Measurements from ENCODE around the gene B3GAT1. TPM values are rescaled to one million over a fixed set of nuclear protein-coding genes. Genes with fewer than 3 reads are reported as not detected.

Gene B3GAT1
- total and polyA plus RNA-seq, 2 experiments from 2014 or later = not detected

DNA sequence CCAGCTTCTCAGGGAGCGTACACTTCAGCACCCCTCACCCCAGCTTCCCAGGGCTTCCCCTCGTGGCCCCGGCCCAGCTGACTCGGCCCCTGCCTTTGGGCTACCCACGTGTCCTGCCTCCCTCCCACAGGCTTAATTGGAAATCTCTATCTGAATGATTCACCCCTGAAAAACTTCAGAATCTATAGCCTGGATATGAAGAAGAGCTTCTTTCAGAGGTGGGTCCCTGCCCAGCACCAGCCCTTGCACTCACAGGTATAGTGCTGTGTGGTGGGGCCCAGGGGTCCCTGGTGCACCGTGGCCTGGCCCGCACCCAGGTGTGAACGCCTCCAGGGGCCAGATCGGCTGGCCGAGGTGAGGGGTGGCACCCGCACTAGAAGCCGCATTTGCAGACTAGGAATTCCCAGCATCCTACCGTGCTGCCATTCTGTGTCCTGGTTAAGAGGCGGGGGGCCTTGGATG is 38.4 kb downstream of the B3GAT1 start:
- no peaks in the 10 kb centered on the region for H3K9me3 ChIP-seq (ENCODE audit: low read depth)
- WGBS, 2 experiments (ENCODE audit: low coverage in 1 of 2, low lambda C conversion rate in 2 of 2, missing lambda C conversion rate in 2 of 2) = 56 to 59% methylated on average over 14 of the region's 14 CpGs

DNA sequence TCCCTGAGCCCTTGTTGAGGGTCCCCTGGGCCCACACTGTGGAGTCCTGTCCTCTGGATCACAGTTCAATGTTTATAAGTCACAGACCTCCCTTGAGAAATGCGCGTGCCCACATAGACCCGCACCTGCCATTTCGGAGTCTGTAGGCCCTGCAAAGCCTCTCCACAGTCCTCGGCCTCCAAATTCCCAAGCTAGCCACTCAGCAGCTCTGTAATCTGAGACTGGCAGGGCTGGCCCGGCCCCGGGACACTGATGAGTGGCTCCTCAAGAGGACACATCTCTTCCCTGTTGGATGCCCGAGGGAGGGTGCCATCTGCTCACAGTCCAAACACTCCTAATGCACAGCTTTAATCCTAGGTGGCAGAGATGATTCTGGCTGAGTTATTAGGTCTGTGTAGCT is 39.1 kb downstream of the B3GAT1 start:
- Histone ChIP-seq H3K36me3 (ENCODE audit: low read depth) (no peaks in the 10 kb centered on the region), H4K20me1 (ENCODE audit: insufficient read depth) (no peaks in the 10 kb centered on the region), H3K4me3 (no peak overlapping the region), H2AFZ (no peak overlapping the region), H3K9ac (no peak overlapping the region), H3K27ac (no peak overlapping the region), H3K4me2 (ENCODE audit: unreplicated experiment) (no peak overlapping the region), H3K9me3 (ENCODE audit: low read depth) (no peaks in the 10 kb centered on the region), H3K79me2 (ENCODE audit: insufficient read depth) (no peaks in the 10 kb centered on the region), H3F3A (ENCODE audit: insufficient read depth) (no peaks in the 10 kb centered on the region), H3K27me3 (replicated peaks; ENCODE audit: insufficient read depth) (no peaks in the 10 kb centered on the region), H3K9me2 (ENCODE audit: insufficient read depth) (no peaks in the 10 kb centered on the region), H3K4me1 (ENCODE audit: insufficient read depth) (no peaks in the 10 kb centered on the region)
- 61 to 63% methylated on average over 8 of the region's 8 CpGs for WGBS, 2 experiments (ENCODE audit: low coverage in 1 of 2, low lambda C conversion rate in 2 of 2, missing lambda C conversion rate in 2 of 2)
- DNase-seq = no peak
- no peak for TF ChIP-seq EZH2phosphoT487 (IDR thresholded peaks at IDR 0.05; ENCODE audit: insufficient read depth, low read depth)
- TF ChIP-seq EZH2 (IDR thresholded peaks at IDR 0.05; ENCODE audit: insufficient read depth, poor library complexity, severe bottlenecking) = no peak
- in situ Hi-C loops (cut with MboI) = no loop called here

More for the DNA sequence above, 38.4 kb downstream of the B3GAT1 start:
- no peaks in the 10 kb centered on the region for H3K27me3 ChIP-seq (replicated peaks; ENCODE audit: insufficient read depth)
- H3K79me2 ChIP-seq (ENCODE audit: insufficient read depth) = no peaks in the 10 kb centered on the region
- no peaks in the 10 kb centered on the region for H4K20me1 ChIP-seq (ENCODE audit: insufficient read depth)
- no peak overlapping the region for H3K9ac ChIP-seq
- no peak overlapping the region for H3K27ac ChIP-seq
- no peaks in the 10 kb centered on the region for H3K36me3 ChIP-seq (ENCODE audit: low read depth)
- H3K4me1 ChIP-seq (ENCODE audit: insufficient read depth) = no peaks in the 10 kb centered on the region
- H2AFZ ChIP-seq = no peak overlapping the region
- no peak overlapping the region for H3K4me2 ChIP-seq (ENCODE audit: unreplicated experiment)
- no peak overlapping the region for H3K4me3 ChIP-seq
- DNase-seq = no peak
- in situ Hi-C loops (cut with MboI) = no loop called here
- no peaks in the 10 kb centered on the region for H3F3A ChIP-seq (ENCODE audit: insufficient read depth)
- no peak for TF ChIP-seq EZH2 (IDR thresholded peaks at IDR 0.05; ENCODE audit: insufficient read depth, poor library complexity, severe bottlenecking)
- no peak for TF ChIP-seq EZH2phosphoT487 (IDR thresholded peaks at IDR 0.05; ENCODE audit: insufficient read depth, low read depth)
- H3K9me2 ChIP-seq (ENCODE audit: insufficient read depth) = no peaks in the 10 kb centered on the region

DNA sequence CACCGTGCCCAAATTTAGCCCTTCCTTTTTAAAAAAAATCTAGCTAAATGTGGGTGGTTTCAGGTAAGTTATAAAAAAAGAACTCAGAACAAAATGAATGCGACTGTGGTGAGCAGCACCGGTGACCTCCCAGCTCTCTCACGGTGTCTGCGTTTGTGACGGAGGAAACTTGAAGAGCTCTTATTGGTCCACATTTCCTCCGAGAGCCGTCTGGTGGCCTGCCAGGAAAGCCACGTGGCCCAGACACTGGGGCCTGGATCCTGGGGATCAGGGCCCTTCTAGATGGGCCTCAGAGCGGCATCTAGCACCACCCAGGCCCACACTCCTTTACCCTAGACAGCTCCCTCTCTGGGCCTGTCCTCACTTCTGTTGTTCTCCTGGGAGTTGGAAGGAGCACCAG is 39.5 kb downstream of the B3GAT1 start:
- TF ChIP-seq EZH2 (IDR thresholded peaks at IDR 0.05; ENCODE audit: insufficient read depth, poor library complexity, severe bottlenecking) (no peak), EZH2phosphoT487 (IDR thresholded peaks at IDR 0.05; ENCODE audit: insufficient read depth, low read depth) (no peak)
- Histone ChIP-seq H3K4me3 (no peak overlapping the region), H3K9me2 (ENCODE audit: insufficient read depth) (no peaks in the 10 kb centered on the region), H3K27me3 (replicated peaks; ENCODE audit: insufficient read depth) (no peaks in the 10 kb centered on the region), H3K36me3 (ENCODE audit: low read depth) (no peaks in the 10 kb centered on the region), H2AFZ (no peak overlapping the region), H4K20me1 (ENCODE audit: insufficient read depth) (no peaks in the 10 kb centered on the region), H3K9ac (no peak overlapping the region), H3K4me1 (ENCODE audit: insufficient read depth) (no peaks in the 10 kb centered on the region), H3K4me2 (ENCODE audit: unreplicated experiment) (no peak overlapping the region), H3K79me2 (ENCODE audit: insufficient read depth) (no peaks in the 10 kb centered on the region), H3K9me3 (ENCODE audit: low read depth) (no peaks in the 10 kb centered on the region), H3F3A (ENCODE audit: insufficient read depth) (no peaks in the 10 kb centered on the region), H3K27ac (no peak overlapping the region)
- DNase-seq = no peak
- in situ Hi-C loops (cut with MboI) = no loop called here
- 58 to 64% methylated on average over 10 of the region's 10 CpGs for WGBS, 2 experiments (ENCODE audit: low coverage in 1 of 2, low lambda C conversion rate in 2 of 2, missing lambda C conversion rate in 2 of 2)

DNA sequence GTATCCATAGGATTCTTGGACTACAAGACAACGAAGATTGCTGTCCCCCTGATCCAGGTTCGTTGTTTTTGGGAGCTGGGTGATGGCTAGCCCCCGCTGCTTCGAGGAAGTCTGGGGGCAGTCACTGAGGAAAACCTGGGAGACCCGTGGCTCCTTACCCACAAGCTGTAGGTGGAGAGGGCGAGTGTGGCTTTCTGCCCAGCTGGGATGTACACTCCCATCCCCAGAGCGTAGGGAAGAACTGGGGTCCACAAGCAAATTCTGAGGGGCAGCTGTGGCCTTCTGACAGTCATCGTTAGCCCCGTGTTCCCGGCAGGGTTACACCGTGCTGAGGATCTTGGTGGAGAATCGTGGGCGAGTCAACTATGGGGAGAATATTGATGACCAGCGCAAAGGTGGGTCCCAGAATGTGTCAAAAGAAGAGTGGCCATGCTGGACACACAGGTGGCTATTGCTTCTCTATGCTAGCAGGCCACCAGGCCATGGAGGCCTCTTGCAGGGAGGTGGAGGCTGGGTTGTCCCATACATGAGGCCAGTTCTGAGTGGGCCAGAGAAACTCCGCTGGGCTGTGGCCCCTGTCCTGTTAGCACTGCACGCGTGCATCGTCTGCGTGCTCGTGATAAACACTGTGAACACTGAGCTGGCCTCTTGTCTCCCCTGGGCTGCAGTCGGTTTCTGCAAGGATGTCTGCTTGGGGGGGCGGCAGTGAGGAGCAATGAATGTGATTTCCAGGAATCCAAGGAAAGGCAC is 40.4 kb downstream of the B3GAT1 start:
- Histone ChIP-seq H3K9me3 (ENCODE audit: low read depth) (no peaks in the 10 kb centered on the region), H3K9ac (no peak overlapping the region), H3K36me3 (ENCODE audit: low read depth) (no peaks in the 10 kb centered on the region), H2AFZ (no peak overlapping the region), H3K27ac (no peak overlapping the region), H3K9me2 (ENCODE audit: insufficient read depth) (no peaks in the 10 kb centered on the region), H4K20me1 (ENCODE audit: insufficient read depth) (no peaks in the 10 kb centered on the region), H3F3A (ENCODE audit: insufficient read depth) (no peaks in the 10 kb centered on the region), H3K27me3 (replicated peaks; ENCODE audit: insufficient read depth) (no peaks in the 10 kb centered on the region), H3K4me1 (ENCODE audit: insufficient read depth) (no peaks in the 10 kb centered on the region), H3K4me2 (ENCODE audit: unreplicated experiment) (no peak overlapping the region), H3K79me2 (ENCODE audit: insufficient read depth) (no peaks in the 10 kb centered on the region), H3K4me3 (no peak overlapping the region)
- TF ChIP-seq EZH2 (IDR thresholded peaks at IDR 0.05; ENCODE audit: insufficient read depth, poor library complexity, severe bottlenecking) (no peak), EZH2phosphoT487 (IDR thresholded peaks at IDR 0.05; ENCODE audit: insufficient read depth, low read depth) (no peak)
- in situ Hi-C loops (cut with MboI) = no loop called here
- 45 to 55% methylated on average over 22 of the region's 22 CpGs for WGBS, 2 experiments (ENCODE audit: low coverage in 1 of 2, low lambda C conversion rate in 2 of 2, missing lambda C conversion rate in 2 of 2)
- no peak for DNase-seq

Measured in GM23248 (cell line).